Melanocyte of skin (primary cell): Measurements from ENCODE around the gene EN2. TPM values are rescaled to one million over a fixed set of nuclear protein-coding genes. Genes with fewer than 3 reads are reported as not detected.

Experiments
- total RNA-seq, 2 donors: library from RNA; depleted of rRNA; stranded (reverse); fragments of >200 nt; gene quantifications; 2 replicates each; pipeline ENCODE4 v1.2.3, GENCODE V29; 2012

EN2 gene
- total RNA-seq = 1 to 10 TPM in 1 of 2 donors, under 1 TPM in 1; under 0.01 to 1.0 TPM

DNA sequence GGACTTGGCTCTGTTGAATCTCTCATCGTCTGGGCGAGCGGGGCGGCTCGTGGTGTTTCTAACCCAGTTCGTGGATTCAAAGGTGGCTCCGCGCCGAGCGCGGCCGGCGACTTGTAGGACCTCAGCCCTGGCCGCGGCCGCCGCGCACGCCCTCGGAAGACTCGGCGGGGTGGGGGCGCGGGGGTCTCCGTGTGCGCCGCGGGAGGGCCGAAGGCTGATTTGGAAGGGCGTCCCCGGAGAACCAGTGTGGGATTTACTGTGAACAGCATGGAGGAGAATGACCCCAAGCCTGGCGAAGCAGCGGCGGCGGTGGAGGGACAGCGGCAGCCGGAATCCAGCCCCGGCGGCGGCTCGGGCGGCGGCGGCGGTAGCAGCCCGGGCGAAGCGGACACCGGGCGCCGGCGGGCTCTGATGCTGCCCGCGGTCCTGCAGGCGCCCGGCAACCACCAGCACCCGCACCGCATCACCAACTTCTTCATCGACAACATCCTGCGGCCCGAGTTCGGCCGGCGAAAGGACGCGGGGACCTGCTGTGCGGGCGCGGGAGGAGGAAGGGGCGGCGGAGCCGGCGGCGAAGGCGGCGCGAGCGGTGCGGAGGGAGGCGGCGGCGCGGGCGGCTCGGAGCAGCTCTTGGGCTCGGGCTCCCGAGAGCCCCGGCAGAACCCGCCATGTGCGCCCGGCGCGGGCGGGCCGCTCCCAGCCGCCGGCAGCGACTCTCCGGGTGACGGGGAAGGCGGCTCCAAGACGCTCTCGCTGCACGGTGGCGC is at the start of gene EN2:
Gene EN2, plus strand, starts transcription at position 19 of the 767 bp plus-strand sequence. Its CDS starts 249 bp downstream, at position 268.

Other genes starting within 250 kb of the EN2 start
- 100 to 1,000 TPM; 168 to 276 TPM for gene INSIG1, start 160.3 kb upstream of the EN2 start, total RNA-seq
- not detected for gene CNPY1, start 88.4 kb downstream of the EN2 start, total RNA-seq
- 10 to 100 TPM; 18.6 to 20.6 TPM for gene RBM33, start 186.5 kb downstream of the EN2 start, total RNA-seq